Epithelial cell of esophagus (primary cell): ENCODE results near the gene NAPA.

Experiments used
- DNase-seq: peaks from one replicate; pipeline ENCODE4 v3.0.0; 2010; ENCODE audit warnings: low read depth
- H3K4me3 ChIP-seq: 2 replicates; pipeline ENCODE4 v1.5.1; 2011; ENCODE audit warnings: mild to moderate bottlenecking, low read length, control low read depth
- TF ChIP-seq, protein P1 (sequence below): IDR thresholded peaks from 2 replicates; pipeline ENCODE4 v1.5.1; 2011; ENCODE audit warnings: low read depth, mild to moderate bottlenecking, low read length, control low read depth, inconsistent platforms; ENCODE audit not compliant: insufficient read depth; ENCODE audit errors: missing control alignments

The NAPA gene

DNA sequence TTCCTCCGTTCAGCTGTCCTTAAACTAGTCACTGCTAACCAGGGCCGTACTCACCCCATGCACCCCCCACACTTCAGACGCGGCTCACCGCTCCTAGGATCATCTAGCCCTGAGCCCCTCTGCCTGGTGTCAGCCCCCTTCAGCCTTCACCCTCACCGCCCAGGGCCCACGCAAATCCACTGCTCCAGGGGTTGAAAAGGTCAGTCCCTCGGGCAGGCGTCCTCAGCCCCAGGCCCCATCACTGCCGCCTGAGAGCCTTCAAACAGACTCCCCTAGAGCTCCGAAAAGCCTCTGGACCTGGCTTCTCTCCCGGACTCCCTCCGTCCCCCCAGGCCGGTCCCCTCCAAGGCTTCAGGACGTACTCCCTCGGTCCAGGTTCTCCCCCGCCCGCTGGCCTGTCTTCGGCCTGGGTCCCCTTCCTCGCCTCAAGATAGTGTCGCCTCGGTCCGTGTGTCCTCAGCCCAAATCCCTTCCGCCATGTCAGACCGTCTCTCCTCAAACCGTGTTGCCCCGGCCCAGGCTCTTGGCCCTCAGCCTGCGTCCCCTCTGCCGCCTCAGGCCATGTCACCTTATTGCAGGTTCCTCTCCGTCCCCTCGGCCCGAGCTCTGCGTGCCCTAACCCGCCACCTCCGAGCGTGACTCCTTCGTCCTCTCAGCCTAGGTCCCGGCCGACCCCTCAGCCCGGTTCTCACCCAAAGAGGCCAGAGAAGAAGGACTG is 553 bp downstream of the NAPA start:
- peak overlapping the region; percentile 100 for H3K4me3 ChIP-seq
- DNase-seq, result no peak
- TF ChIP-seq, protein P1, sequence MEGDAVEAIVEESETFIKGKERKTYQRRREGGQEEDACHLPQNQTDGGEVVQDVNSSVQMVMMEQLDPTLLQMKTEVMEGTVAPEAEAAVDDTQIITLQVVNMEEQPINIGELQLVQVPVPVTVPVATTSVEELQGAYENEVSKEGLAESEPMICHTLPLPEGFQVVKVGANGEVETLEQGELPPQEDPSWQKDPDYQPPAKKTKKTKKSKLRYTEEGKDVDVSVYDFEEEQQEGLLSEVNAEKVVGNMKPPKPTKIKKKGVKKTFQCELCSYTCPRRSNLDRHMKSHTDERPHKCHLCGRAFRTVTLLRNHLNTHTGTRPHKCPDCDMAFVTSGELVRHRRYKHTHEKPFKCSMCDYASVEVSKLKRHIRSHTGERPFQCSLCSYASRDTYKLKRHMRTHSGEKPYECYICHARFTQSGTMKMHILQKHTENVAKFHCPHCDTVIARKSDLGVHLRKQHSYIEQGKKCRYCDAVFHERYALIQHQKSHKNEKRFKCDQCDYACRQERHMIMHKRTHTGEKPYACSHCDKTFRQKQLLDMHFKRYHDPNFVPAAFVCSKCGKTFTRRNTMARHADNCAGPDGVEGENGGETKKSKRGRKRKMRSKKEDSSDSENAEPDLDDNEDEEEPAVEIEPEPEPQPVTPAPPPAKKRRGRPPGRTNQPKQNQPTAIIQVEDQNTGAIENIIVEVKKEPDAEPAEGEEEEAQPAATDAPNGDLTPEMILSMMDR, result no peak

DNA sequence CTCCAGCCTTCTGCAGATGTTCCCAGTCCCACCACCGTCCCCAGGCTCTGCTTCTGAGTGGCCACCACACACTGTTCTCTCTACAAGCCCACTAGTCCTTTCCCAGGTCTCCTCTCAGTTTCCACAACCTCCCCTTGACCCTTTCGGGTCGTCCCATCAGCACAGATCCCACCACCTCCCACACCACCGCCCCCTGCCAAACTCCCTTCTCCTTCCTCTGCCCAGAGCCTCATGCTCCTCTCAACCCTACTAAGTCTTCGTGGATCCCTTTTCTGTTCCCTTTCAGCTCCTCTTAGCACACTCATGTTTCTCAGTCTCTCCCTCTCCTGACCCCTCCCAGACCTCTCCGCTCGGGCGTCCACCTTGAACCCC is 1.9 kb downstream of the NAPA start:
- peak overlapping the region; percentile 100 for H3K4me3 ChIP-seq
- TF ChIP-seq, protein P1, result no peak
- no peak for DNase-seq

DNA sequence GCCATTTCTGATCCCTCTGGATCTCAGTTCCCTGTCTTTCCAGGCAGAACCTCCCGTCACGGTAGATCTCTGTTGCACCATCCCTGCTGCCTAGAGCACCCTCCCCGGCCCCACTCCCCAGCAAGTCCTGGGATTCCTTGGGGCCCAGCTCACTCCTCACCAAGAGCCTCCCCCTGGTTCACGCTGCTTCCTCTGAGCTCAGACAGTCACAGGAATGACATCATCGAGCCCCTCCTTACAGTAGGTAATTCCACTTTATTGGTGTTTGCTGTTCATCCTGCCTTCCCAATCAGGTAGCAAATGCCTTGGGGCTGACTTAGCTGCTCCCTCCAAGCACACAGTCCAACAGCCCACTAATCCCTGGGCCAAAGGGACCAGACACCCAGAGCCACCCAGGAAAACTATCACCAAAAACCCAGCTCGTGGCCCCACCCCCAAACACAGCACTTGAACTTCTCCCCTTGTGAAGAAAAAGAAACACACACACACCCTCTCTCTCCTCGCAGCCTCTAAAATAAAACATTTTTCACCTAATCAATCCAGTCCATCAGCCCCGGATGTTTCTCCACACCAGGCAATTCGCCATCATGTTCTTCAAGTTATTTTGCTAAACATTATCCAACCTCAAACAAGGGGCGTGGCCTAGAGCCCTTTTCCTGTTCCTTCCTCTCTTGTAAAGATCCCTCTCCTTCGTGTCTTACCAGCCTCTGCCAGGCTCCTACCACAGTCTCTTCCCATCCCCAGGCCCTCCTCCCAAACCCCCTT is 2.5 kb downstream of the NAPA start:
- TF ChIP-seq, protein P1, result no peak
- peak overlapping the region; percentile 100 for H3K4me3 ChIP-seq
- peak; percentile 43 for DNase-seq

DNA sequence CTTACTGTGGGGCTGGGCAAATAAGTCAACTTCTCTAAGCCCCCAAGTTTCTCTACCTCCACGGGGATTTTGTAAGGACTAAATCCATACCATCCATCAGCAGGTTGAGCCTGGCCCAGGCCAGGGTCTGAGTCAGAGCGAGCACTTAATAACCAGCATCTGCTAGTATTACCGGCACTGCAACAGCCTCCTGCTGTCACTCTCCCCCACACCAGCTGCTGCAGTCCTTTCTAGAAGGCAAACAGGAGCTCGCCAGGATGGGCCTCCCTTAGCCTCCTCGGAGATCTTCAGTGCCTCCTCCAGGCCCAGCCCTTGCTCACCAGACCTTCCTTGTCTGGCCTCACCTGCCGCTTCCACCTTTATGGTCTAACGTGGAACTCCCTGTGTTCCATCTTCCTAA is 3.2 kb downstream of the NAPA start:
- H3K4me3 ChIP-seq, result no peak overlapping the region
- TF ChIP-seq, protein P1, result no peak
- DNase-seq, result peak; percentile 41

DNA sequence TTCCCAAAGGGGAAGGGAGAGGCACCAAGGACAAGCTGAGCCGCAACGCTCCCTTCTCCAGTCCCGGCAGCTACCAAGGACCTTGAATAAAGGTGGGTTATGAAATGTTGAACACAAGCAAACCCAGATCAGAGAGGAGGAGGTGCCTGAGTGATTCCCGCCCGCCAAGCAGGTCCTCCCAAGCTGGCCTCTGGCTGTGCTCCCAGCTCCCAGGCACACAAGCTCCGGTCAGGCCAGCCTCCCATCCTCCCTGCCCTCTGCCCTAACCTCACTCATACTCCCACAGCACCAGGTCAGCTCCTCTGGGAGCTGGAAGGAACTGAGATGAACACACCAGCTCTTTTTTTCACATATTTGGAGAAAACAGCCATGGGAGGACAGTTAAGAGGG is 3.7 kb downstream of the NAPA start:
- TF ChIP-seq, protein P1, result no peak
- no peak for DNase-seq
- no peak overlapping the region for H3K4me3 ChIP-seq

DNA sequence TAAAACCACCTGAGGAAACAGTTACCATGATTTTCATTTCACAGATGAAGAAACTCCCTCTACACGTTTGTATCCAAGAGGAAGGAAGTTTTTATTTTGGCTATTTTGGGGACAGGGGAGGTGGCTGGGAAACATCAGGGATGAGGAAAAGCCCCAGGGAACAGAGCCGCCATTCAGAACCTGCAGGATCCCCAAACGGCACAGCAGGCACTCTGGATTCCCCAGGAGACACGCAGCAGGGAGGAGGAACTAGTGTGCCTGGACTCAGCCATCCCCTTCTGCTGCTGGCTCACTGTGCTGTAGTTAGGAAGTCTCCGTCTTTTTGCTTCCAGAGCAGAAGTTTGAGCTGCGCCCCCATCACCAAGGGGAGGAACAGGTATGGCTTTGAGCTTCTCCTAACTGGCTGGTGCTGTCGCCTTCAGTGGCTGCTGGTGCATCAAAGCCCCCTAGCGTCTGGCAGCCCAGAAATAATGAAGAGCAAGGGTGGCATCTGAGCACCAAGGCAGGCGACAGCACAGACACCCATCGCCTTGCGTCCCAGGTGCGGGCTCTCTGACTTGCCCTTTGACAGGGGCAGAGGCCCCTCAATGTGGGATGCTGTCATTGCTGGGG is 4.2 kb downstream of the NAPA start:
- TF ChIP-seq, protein P1, result peak; percentile 15

More for the DNA sequence above, 4.2 kb downstream of the NAPA start:
- H3K4me3 ChIP-seq, result no peak overlapping the region
- no peak for DNase-seq
